GM21367 (cell line): Measurements from ENCODE around the gene BORCS6.

Experiments used
- ATAC-seq: cut with Tn5 transposase; IDR thresholded peaks from one replicate; pipeline ENCODE4 v1.9.1; 2021; ENCODE audit not compliant: unreplicated experiment

The BORCS6 gene

GRCh38 chr17:8212312-8213180, 22.6 kb upstream of the BORCS6 start:
- ATAC-seq, result no peak

DNA sequence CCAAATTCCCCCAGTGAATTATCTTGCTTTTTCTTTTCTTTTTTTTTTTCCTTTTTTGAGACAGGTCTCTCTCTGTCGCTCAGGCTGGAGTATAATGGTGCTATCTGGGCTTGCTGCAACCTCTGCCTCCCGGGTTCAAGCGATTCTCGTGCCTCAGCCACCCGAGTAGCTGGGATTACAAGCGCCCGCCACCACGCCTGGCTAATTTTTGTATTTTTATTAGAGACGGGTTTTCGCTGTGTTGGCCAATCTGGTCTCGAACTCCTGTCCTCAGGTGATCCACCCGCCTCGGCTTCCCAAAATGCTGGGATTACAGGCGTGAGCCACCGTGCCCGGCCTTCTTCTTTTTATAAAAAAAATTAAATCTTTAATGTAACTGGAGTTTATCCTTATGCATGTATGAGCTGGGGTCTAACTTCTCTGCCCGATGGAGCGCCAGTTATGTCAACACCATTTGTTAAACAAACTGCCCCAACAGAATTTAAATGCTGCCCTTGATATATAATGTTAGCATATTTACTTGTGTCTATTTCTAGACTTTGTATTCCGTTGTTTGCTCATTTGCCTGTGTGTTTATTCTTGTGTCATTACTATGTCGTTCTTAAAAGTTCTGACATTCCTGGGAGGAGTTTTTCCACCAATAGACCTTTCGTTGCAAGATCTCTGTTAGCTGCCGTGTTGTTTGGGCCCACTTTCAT, 20.9 kb upstream of the BORCS6 start:
- ATAC-seq, result no peak

DNA sequence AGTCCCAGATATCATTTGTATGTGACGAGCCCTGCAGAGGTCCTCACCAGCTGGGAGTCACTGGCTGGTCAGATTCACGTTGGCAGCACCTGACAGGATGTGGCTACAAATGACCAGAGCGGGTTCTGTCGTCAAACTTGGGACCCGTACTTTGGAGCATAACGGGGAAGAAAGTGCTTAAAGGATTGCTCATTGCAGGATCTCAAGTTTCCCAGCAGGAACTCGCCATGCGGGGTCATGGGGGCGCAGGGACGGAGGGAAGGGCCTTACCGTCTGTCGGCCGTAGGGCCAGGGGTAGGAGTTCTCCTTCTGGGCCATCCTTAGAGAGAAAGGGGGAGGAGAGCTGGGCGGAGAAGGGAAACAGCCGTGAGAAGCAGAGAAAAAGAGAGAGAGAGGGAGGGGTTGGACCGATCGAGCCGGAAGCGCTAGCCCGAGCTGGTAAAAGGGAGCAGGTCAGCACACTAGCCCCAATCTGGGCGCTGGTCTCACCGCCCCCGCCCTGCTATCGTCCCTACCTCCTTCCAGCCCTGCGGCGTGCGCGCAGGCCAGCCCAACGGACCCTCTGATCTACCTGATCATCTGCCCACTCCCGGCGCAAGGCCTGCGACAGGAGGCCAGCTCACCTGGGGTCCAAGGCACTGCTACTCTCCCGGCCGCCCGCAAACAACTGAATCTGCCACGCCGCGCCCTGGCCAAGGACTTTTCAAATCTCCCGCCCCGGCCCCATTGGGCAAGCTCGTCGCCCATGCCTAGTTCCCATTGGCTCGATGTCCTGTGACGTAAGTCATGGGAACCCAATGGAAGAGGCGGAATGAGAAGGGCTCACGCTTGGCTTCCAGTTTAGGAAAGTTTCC, 20.2 kb upstream of the BORCS6 start, which contains the start of gene AURKB:
TSS of gene AURKB (minus strand) at position 669 of the 854 bp plus-strand sequence. CDS start at position 318, 351 bp downstream.
- ATAC-seq, result peak; percentile 81

DNA sequence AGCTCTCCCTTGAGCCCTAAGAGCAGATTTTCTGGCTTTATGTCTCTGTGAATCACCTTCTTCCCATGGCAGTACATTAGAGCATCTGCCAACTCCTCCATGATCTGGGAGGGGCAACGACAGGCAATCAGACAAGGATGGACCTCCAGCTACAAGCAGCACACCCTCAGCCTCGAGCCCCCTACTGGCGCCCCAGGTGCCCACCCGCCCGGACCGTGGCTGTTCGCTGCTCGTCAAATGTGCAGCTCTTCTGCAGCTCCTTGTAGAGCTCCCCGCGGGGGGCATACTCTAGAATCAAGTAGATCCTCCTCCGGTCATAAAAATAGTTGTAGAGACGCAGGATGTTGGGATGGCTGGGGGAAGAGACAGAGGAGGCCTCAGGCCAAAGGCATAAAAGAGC, 16.6 kb upstream of the BORCS6 start:
- ATAC-seq, result no peak

DNA sequence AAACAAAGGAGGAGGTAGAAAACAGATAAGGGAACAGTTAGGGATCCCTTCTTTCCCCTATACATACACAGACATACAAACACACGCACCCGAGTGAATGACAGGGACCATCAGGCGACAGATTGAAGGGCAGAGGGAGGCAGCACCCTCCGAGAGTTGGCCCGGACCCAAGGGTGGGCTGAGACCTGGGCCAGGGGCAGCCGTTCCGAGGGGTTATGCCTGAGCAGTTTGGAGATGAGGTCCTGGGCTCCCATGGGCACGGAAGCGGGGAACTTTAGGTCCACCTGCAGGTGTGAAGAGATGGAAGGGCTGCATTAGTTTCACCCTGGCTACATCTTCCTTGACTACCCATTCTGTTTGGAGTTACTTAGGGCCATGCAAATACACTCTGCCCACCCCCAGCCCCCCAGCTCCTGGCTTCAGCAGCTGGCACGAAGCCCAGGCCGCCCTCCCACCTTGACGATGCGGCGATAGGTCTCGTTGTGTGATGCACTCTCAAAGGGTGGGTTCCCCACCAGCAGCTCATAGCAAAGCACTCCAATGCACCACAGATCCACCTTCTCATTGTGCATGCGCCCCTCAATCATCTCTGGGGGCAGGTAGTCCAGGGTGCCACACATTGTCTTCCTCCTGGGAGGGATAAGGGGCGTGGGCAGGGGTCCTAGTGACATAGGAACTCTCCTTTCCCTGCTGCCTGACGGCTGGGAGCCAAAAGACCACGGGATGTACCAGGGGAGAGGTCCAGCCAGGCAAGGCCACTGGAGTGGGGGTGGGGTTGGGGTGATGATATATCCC, 15.0 kb upstream of the BORCS6 start:
- no peak for ATAC-seq

GRCh38 chr17:8192070-8192815, 2.3 kb upstream of the BORCS6 start:
- peak; percentile 29 for ATAC-seq

- ATAC-seq, result no peak
Observed at GRCh38 chr17:8190506-8190905, 526 bp upstream of the BORCS6 start.

DNA sequence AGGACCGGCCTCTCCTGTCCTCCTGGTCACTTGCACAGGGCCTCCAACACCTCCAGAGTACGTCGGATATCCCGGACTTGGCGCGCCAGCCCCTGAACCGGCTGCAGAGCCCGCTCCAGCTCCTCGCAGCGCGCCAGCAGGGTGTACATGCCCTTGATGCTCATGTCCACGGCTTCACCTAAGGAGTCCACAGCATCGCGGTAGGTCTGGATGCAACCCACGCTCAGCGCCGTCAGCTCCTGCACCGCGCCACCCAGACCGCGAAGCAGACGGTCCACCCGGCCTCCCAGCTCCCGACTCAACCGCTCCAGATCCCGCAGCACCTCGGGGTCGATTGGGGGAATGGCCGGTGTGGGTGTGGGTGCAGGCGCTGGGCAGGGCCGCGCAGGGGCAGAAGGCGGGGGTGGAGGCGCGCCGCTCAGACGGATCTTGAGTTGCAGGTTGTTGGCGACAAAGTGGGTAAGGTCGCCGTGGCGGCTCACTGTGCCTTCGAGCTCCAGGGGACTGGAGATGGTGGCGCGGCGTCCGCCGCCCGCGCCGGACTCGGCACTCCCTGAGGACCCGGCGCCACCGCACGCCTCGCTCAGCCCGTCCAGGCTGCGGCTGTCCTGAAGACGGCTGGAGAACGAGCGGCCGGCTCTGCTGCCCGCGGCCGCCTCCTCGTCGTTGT, 804 bp downstream of the BORCS6 start:
- ATAC-seq, result peak; percentile 1

GRCh38 chr17:8188263-8188839, 1.6 kb downstream of the BORCS6 start:
- ATAC-seq, result no peak

- ATAC-seq, result no peak
Observed at GRCh38 chr17:8187517-8188262, 2.3 kb downstream of the BORCS6 start.

DNA sequence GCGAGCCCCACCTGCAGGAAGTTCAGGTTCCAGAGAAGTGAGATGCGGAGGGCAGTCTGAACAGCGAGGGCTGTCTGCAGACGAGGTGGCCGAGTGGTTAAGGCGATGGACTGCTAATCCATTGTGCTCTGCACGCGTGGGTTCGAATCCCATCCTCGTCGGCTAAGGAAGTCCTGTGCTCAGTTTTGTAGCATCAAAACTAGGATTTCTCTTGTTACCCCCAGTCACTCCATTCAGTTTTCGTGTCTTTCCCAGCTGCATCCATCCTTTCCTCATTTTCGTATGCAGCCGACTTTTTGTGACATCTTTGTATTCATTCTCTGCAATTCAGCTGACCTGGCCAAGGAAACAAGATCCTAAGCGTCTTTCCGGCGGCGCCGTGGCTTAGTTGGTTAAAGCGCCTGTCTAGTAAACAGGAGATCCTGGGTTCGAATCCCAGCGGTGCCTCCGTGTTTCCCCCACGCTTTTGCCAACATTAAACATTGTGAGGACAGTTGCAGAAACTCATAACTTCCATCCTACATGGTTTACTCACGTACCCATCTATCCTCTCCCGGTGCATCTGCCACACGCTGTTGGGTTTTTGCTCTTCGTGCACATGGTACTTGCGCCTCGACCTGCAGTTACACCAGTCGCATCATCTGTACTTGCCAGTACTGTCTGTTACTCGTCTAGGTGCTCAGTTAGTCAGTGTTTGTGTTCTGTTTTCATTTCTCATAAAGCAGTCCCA, 3.0 kb downstream of the BORCS6 start:
- ATAC-seq, result no peak

- ATAC-seq, result no peak
Observed at GRCh38 chr17:8186446-8186786, 3.6 kb downstream of the BORCS6 start.

GRCh38 chr17:8185582-8186445, 4.2 kb downstream of the BORCS6 start:
- no peak for ATAC-seq

DNA sequence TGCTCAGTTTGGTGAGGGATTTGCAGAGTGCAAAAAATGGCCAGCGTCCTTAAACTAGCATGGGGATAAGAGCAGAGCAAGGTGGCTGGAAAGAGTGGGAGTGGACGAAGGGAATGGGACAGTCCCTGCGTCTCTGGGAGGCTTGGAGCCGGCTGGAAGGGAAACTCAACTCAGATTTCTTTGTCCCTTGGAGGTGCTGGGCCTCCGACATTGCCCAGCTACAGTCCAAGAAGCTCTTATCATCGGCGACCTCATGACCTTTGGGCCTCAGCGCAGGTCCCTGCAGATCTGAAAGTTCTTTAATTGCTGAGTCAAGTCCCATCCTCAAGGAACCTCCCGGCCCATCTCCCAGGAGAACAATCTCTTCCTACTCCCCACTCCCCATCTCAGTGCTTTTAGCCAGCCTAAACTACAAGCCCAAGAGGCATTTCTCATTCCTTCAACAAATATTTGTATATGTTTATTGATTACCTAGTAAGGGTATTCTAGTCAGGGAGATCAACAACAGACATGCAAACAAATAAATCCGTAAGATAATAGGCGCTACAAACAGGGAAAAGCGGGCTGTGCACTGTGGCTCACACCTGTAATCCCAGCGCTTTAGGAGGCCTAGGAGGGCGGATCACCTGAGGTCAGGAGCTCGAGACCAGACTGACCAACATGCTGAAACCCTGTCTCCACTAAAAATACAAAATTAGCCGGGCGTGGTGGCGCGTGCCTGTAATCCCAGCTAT, 12.8 kb downstream of the BORCS6 start:
- ATAC-seq, result no peak

- peak; percentile 37 for ATAC-seq
Observed at GRCh38 chr17:8176197-8176940, 13.6 kb downstream of the BORCS6 start, which contains the start of gene TMEM107. Gene TMEM107, minus strand, starts transcription at chr17:8176380. Its CDS starts 94 bp downstream, at chr17:8176286.
